ENCODE results near the gene PLEKHG4B. TPM values are rescaled to one million over a fixed set of nuclear protein-coding genes. Genes with fewer than 3 reads are reported as not detected.

The PLEKHG4B gene
- total RNA-seq, 1 experiment from 2014 or later = 1.2 TPM

DNA sequence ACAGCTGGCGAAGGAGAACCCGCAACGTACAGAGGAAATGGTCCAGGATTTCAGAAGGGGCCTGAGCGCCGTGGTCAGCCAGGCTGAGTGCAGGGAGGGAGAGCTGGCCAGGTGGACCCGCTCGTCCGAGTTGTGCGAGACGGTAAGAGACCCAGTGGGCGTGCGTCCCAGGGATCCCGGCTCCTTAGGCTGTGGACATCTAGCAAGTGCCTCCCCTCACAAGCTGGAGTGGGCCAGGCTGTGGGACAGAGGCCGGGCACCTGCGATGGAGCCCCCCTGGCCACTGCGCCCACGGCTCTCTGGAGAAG lies 69.8 kb downstream of the PLEKHG4B start:
- Histone ChIP-seq H4K20me1 (ENCODE audit: low read length) (no peaks in the 10 kb centered on the region), H3K27me3 (ENCODE audit: low read length) (no peaks in the 10 kb centered on the region), H3K4me3 (ENCODE audit: low read length) (no peak overlapping the region), H3K79me2 (ENCODE audit: low read length) (no peaks in the 10 kb centered on the region), H3K4me2 (ENCODE audit: low read length) (no peak overlapping the region), H3K4me1 (ENCODE audit: insufficient read depth, low read length) (peaks cover 15% of the 10 kb centered on the region), H2AFZ (ENCODE audit: low read length) (no peak overlapping the region), H3K9ac (ENCODE audit: low read length) (no peak overlapping the region), H3K36me3 (ENCODE audit: low read depth, low read length) (no peaks in the 10 kb centered on the region), H3K9me3 (ENCODE audit: low read length) (no peaks in the 10 kb centered on the region), H3K9me2 (replicated peaks; ENCODE audit: low read length) (no peaks in the 10 kb centered on the region), H3F3A (ENCODE audit: low read length, unreplicated experiment) (peaks cover 3% of the 10 kb centered on the region), H3K27ac (ENCODE audit: low read length) (no peak overlapping the region)
- ATAC-seq (no peak), DNase-seq (no peak)
- TF ChIP-seq, protein P1, sequence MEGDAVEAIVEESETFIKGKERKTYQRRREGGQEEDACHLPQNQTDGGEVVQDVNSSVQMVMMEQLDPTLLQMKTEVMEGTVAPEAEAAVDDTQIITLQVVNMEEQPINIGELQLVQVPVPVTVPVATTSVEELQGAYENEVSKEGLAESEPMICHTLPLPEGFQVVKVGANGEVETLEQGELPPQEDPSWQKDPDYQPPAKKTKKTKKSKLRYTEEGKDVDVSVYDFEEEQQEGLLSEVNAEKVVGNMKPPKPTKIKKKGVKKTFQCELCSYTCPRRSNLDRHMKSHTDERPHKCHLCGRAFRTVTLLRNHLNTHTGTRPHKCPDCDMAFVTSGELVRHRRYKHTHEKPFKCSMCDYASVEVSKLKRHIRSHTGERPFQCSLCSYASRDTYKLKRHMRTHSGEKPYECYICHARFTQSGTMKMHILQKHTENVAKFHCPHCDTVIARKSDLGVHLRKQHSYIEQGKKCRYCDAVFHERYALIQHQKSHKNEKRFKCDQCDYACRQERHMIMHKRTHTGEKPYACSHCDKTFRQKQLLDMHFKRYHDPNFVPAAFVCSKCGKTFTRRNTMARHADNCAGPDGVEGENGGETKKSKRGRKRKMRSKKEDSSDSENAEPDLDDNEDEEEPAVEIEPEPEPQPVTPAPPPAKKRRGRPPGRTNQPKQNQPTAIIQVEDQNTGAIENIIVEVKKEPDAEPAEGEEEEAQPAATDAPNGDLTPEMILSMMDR (conservative IDR thresholded peaks at IDR 0.05; ENCODE audit: low read depth, low read length) = no peak
- TF ChIP-seq EZH2phosphoT487 (IDR thresholded peaks at IDR 0.05; ENCODE audit: borderline replicate concordance, low read length) = no peak
- no peak for TF ChIP-seq EZH2 (IDR thresholded peaks at IDR 0.05; ENCODE audit: low read length, unreplicated experiment)
- ChIA-PET POLR2A (ENCODE audit: unreplicated experiment) (no interaction called here), CTCF (no interaction called here)
- intact Hi-C loops (cut with micrococcal nuclease) = no loop called here
- BruUV-seq (replicated peaks) = no TSS peak

DNA sequence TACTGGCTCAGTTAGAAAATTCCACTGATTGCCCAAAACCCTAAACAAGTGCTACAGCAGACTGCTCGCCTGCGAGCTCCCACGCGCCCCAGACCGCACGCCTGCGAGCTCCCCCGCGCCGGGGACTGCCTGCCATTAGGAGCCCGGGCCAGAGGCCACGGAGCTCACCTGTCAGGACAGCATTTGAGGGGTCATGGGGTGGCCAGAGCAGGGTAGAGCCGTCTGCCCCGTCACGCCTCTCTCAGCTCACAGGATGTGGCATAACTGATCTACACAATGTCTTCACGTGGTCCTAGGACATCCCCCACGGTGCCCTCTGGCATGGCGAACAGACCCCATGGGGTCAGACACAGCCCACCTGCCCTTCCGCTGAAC lies 70.2 kb downstream of the PLEKHG4B start:
- Histone ChIP-seq H3K27ac (ENCODE audit: low read length) (no peak overlapping the region), H3K4me1 (ENCODE audit: insufficient read depth, low read length) (peaks cover 15% of the 10 kb centered on the region), H3K79me2 (ENCODE audit: low read length) (no peaks in the 10 kb centered on the region), H2AFZ (ENCODE audit: low read length) (no peak overlapping the region), H3F3A (ENCODE audit: low read length, unreplicated experiment) (peaks cover 3% of the 10 kb centered on the region), H3K9ac (ENCODE audit: low read length) (no peak overlapping the region), H4K20me1 (ENCODE audit: low read length) (no peaks in the 10 kb centered on the region), H3K9me2 (replicated peaks; ENCODE audit: low read length) (no peaks in the 10 kb centered on the region), H3K4me2 (ENCODE audit: low read length) (no peak overlapping the region), H3K9me3 (ENCODE audit: low read length) (no peaks in the 10 kb centered on the region), H3K36me3 (ENCODE audit: low read depth, low read length) (no peaks in the 10 kb centered on the region), H3K4me3 (ENCODE audit: low read length) (no peak overlapping the region), H3K27me3 (ENCODE audit: low read length) (no peaks in the 10 kb centered on the region)
- TF ChIP-seq EZH2 (IDR thresholded peaks at IDR 0.05; ENCODE audit: low read length, unreplicated experiment) (no peak), EZH2phosphoT487 (IDR thresholded peaks at IDR 0.05; ENCODE audit: borderline replicate concordance, low read length) (no peak)
- TF ChIP-seq, protein P1 (conservative IDR thresholded peaks at IDR 0.05; ENCODE audit: low read depth, low read length) = no peak
- BruUV-seq (replicated peaks) = no TSS peak
- POLR2A ChIA-PET (ENCODE audit: unreplicated experiment) = no interaction called here
- CTCF ChIA-PET = no interaction called here
- no peak for ATAC-seq
- DNase-seq = no peak
- intact Hi-C loops (cut with micrococcal nuclease) = no loop called here

DNA sequence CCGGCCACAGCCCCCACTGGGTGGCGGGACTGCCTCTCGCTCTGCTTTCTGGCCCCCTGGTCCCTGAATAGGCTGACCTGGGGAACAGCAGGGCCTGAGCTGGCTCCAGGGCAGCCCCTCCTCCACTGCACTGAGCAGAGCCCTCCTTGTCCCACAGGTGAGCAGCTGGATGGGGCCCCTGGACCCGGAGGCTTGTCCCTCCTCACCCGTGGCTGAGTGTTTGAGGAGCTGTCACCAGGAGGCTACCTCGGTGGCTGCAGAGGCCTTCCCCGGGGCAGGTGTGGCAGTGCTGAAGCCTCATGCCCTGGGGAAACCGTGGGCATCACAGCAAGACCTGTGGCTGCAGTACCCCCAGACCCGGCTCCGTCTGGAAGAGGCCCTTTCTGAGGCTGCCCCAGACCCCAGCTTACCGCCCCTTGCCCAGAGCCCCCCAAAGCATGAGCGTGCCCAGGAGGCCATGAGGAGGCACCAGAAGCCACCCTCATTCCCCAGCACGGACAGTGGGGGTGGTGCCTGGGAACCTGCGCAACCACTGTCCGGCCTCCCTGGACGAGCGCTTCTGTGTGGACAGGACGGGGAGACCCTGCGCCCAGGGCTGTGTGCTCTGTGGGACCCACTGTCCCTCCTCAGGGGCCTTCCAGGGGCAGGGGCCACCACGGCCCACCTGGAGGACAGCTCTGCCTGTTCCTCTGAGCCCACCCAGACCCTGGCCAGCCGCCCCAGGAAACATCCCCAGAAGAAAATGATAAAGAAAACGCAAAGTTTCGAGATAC lies 70.8 kb downstream of the PLEKHG4B start:
- CTCF ChIA-PET = no interaction called here
- ATAC-seq (no peak), DNase-seq (no peak)
- BruUV-seq (replicated peaks) = no TSS peak
- Histone ChIP-seq H3K4me3 (ENCODE audit: low read length) (no peak overlapping the region), H2AFZ (ENCODE audit: low read length) (no peak overlapping the region), H3F3A (ENCODE audit: low read length, unreplicated experiment) (peaks cover 3% of the 10 kb centered on the region), H3K9me2 (replicated peaks; ENCODE audit: low read length) (no peaks in the 10 kb centered on the region), H3K36me3 (ENCODE audit: low read depth, low read length) (no peaks in the 10 kb centered on the region), H3K4me2 (ENCODE audit: low read length) (no peak overlapping the region), H3K27me3 (ENCODE audit: low read length) (no peaks in the 10 kb centered on the region), H3K9ac (ENCODE audit: low read length) (no peak overlapping the region), H3K27ac (ENCODE audit: low read length) (no peak overlapping the region), H3K4me1 (ENCODE audit: insufficient read depth, low read length) (peaks cover 19% of the 10 kb centered on the region), H3K9me3 (ENCODE audit: low read length) (no peaks in the 10 kb centered on the region), H4K20me1 (ENCODE audit: low read length) (no peaks in the 10 kb centered on the region), H3K79me2 (ENCODE audit: low read length) (no peaks in the 10 kb centered on the region)
- POLR2A ChIA-PET (ENCODE audit: unreplicated experiment) = no interaction called here
- TF ChIP-seq EZH2phosphoT487 (IDR thresholded peaks at IDR 0.05; ENCODE audit: borderline replicate concordance, low read length) (no peak), EZH2 (IDR thresholded peaks at IDR 0.05; ENCODE audit: low read length, unreplicated experiment) (no peak)
- TF ChIP-seq, protein P1 (conservative IDR thresholded peaks at IDR 0.05; ENCODE audit: low read depth, low read length) = no peak
- intact Hi-C loops (cut with micrococcal nuclease) = no loop called here
